HepG2 (cell line): ENCODE data around the gene LMOD1. TPM values are rescaled to one million over a fixed set of nuclear protein-coding genes. Genes with fewer than 3 reads are reported as not detected.

ENCODE experiments used
- DNMT3B ChIP-seq: conservative IDR thresholded peaks from 2 replicates; pipeline ENCODE4 v1.6.1; 2016; ENCODE audit warnings: missing biosample characterization, control low read depth
- ELF4 ChIP-seq: sonication (generic); formaldehyde crosslinking; IDR thresholded peaks from 2 replicates; pipeline ENCODE4 v1.5.0; 2020; ENCODE audit warnings: missing genetic modification reagents, mild to moderate bottlenecking, moderate library complexity, borderline replicate concordance
- GATAD1 ChIP-seq: IDR thresholded peaks from 2 replicates; pipeline ENCODE4 v1.6.1; 2016; ENCODE audit warnings: missing genetic modification reagents, missing compliant biosample characterization
- GLI4 ChIP-seq: sonication (generic); formaldehyde crosslinking; IDR thresholded peaks from 2 replicates; pipeline ENCODE4 v1.5.1; 2020; ENCODE audit warnings: missing genetic modification reagents, mild to moderate bottlenecking, moderate library complexity, borderline replicate concordance
- HES4 ChIP-seq: sonication (generic); formaldehyde crosslinking; IDR thresholded peaks from 2 replicates; pipeline ENCODE4 v1.9.0; 2021; ENCODE audit warnings: mild to moderate bottlenecking, missing genetic modification reagents, borderline replicate concordance
- MEIS2 ChIP-seq: sonication (generic); formaldehyde crosslinking; IDR thresholded peaks from 2 replicates; pipeline ENCODE4 v1.9.0; 2021; ENCODE audit warnings: mild to moderate bottlenecking, missing genetic modification reagents
- ONECUT2 ChIP-seq: sonication (generic); formaldehyde crosslinking; IDR thresholded peaks from 2 replicates; pipeline ENCODE4 v1.4.0; 2020; ENCODE audit warnings: missing genetic modification reagents
- SIN3B ChIP-seq: fragments of 150-350 bp; IDR thresholded peaks from 2 replicates; pipeline ENCODE4 v1.6.1; 2014; ENCODE audit warnings: low read length
- TOE1 ChIP-seq: sonication (generic); formaldehyde crosslinking; IDR thresholded peaks from 2 replicates; pipeline ENCODE4 v1.4.0; 2020; ENCODE audit warnings: mild to moderate bottlenecking, missing genetic modification reagents
- ZBTB25 ChIP-seq: IDR thresholded peaks from 2 replicates; pipeline ENCODE4 v1.6.1; 2018; ENCODE audit warnings: missing genetic modification reagents
- ZFYVE20 ChIP-seq: sonication (generic); formaldehyde crosslinking; IDR thresholded peaks from 2 replicates; pipeline ENCODE4 v1.8.0; 2023; ENCODE audit warnings: low read depth, mild to moderate bottlenecking, moderate library complexity, missing genetic modification reagents, borderline replicate concordance
- ZNF12 ChIP-seq: sonication (generic); formaldehyde crosslinking; IDR thresholded peaks from 2 replicates; pipeline ENCODE4 v1.5.0; 2020; ENCODE audit warnings: missing genetic modification reagents
- ZNF232 ChIP-seq: sonication (generic); formaldehyde crosslinking; IDR thresholded peaks from 2 replicates; pipeline ENCODE4 v1.4.0; 2020; ENCODE audit warnings: missing genetic modification reagents, borderline replicate concordance
- ZNF263 ChIP-seq: sonication (generic); formaldehyde crosslinking; IDR thresholded peaks from 2 replicates; pipeline ENCODE4 v1.4.0; 2020; ENCODE audit warnings: missing genetic modification reagents
- ZNF552 ChIP-seq: sonication (generic); formaldehyde crosslinking; IDR thresholded peaks from 2 replicates; pipeline ENCODE4 v1.9.0; 2022; ENCODE audit warnings: missing genetic modification reagents, mild to moderate bottlenecking, borderline replicate concordance
- ZNF577 ChIP-seq: sonication (generic); formaldehyde crosslinking; IDR thresholded peaks from 2 replicates; pipeline ENCODE4 v1.4.0; 2020; ENCODE audit warnings: mild to moderate bottlenecking, low read depth, missing genetic modification reagents, borderline replicate concordance
- ZNF605 ChIP-seq: sonication (generic); formaldehyde crosslinking; IDR thresholded peaks from 2 replicates; pipeline ENCODE4 v1.8.0; 2022; ENCODE audit warnings: mild to moderate bottlenecking, missing genetic modification reagents
- ZNF768 ChIP-seq: sonication (generic); formaldehyde crosslinking; IDR thresholded peaks from 2 replicates; pipeline ENCODE4 v1.4.0; 2020; ENCODE audit warnings: missing genetic modification reagents
- ZNF775 ChIP-seq: sonication (generic); formaldehyde crosslinking; IDR thresholded peaks from 2 replicates; pipeline ENCODE4 v1.4.0; 2020; ENCODE audit warnings: missing genetic modification reagents, mild to moderate bottlenecking, moderate library complexity, borderline replicate concordance
- polyA plus RNA-seq, 8 experiments: library from polyadenylated mRNA; depleted of rRNA in 3 of 8; stranded (reverse) in 7 of 8; unstranded in 1 of 8; fragments of >200 nt; fragmentation: Illumina TruSeq in 4 of 8; extraction: Trizol in 4 of 8; gene quantifications; 2 replicates each; pipeline versions ENCODE4 v1.2.1 to v1.2.3, GENCODE V29; 2011 to 2016; ENCODE audit warnings: low read depth in 4 of 8, missing spikeins in 1 of 8, mixed read lengths in 1 of 8; ENCODE audit not compliant: insufficient read depth in 1 of 8
- total RNA-seq, 5 experiments: library from RNA; depleted of rRNA; stranded (reverse); fragments of >200 nt; fragmentation: Illumina TruSeq; extraction: Trizol; gene quantifications; 2 replicates each; pipeline ENCODE4 v1.2.3, GENCODE V29; 2016; ENCODE audit warnings: low read depth in 1 of 5
- TF ChIP-seq, protein P1 (sequence below): sonication (generic); formaldehyde crosslinking; conservative IDR thresholded peaks from 2 replicates; pipeline ENCODE4 v1.8.0; 2022; ENCODE audit warnings: low read depth, missing genetic modification reagents
- TF ChIP-seq, protein P2 (sequence below): sonication (generic); formaldehyde crosslinking; IDR thresholded peaks from 2 replicates; pipeline ENCODE4 v1.4.0; 2020; ENCODE audit warnings: missing genetic modification reagents, borderline replicate concordance
- TF ChIP-seq, protein P3 (sequence below): sonication (generic); formaldehyde crosslinking; IDR thresholded peaks from 2 replicates; pipeline ENCODE4 v1.4.0; 2020; ENCODE audit warnings: missing genetic modification reagents, borderline replicate concordance

The LMOD1 gene
- total and polyA plus RNA-seq, 2 of the 13 experiments (the other 11 are each of a cell fraction or from before 2014, with no cell fraction given), result not detected

DNA sequence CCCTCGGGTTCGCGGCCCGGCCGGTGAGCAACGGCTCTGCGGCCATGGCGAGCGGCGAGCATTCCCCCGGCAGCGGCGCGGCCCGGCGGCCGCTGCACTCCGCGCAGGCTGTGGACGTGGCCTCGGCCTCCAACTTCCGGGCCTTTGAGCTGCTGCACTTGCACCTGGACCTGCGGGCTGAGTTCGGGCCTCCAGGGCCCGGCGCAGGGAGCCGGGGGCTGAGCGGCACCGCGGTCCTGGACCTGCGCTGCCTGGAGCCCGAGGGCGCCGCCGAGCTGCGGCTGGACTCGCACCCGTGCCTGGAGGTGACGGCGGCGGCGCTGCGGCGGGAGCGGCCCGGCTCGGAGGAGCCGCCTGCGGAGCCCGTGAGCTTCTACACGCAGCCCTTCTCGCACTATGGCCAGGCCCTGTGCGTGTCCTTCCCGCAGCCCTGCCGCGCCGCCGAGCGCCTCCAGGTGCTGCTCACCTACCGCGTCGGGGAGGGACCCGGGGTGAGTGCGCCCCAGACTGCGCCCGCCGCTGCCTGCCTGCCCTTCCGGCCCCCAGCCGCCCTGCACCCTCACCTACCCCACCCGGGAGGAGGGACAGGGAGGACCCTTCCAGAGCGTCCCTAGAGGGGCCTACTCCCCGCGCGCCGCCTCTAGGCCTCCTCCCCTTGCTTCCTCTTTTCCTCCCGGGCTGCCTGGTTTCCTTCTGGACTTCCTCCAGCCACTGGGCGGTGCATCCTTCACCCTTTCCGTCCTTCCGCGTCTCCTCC, 36.5 kb upstream of the LMOD1 start, which contains the start of gene RNPEP (continued):
- TF ChIP-seq ZBTB25 (no peak), GATAD1 (no peak; the same call in 1 of the 2 replicates), GLI4 (CRISPR knock-in tag) (no peak), TOE1 (CRISPR knock-in tag) (no peak), ZNF768 (CRISPR knock-in tag) (no peak), ONECUT2 (CRISPR knock-in tag) (no peak), ZNF12 (no peak), ZFYVE20 (CRISPR knock-in tag) (0 out of 2 replicates have a peak, but pooled peaks have one; percentile 35), SIN3B (no peak), ZNF775 (CRISPR knock-in tag) (no peak), ZNF577 (CRISPR knock-in tag) (no peak), ZNF605 (CRISPR knock-in tag) (peak; percentile 65; the same call in 1 of the 2 replicates), ELF4 (CRISPR knock-in tag) (no peak), HES4 (CRISPR knock-in tag) (peak; percentile 82), ZNF263 (peak; percentile 99), DNMT3B (CRISPR knock-in tag) (no peak), ZNF232 (no peak), MEIS2 (CRISPR knock-in tag) (peak; percentile 67; the same call in 1 of the 2 replicates), ZNF552 (CRISPR knock-in tag) (no peak)
- TF ChIP-seq, protein P1, sequence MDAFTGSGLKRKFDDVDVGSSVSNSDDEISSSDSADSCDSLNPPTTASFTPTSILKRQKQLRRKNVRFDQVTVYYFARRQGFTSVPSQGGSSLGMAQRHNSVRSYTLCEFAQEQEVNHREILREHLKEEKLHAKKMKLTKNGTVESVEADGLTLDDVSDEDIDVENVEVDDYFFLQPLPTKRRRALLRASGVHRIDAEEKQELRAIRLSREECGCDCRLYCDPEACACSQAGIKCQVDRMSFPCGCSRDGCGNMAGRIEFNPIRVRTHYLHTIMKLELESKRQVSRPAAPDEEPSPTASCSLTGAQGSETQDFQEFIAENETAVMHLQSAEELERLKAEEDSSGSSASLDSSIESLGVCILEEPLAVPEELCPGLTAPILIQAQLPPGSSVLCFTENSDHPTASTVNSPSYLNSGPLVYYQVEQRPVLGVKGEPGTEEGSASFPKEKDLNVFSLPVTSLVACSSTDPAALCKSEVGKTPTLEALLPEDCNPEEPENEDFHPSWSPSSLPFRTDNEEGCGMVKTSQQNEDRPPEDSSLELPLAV (CRISPR knock-in tag), result no peak
- TF ChIP-seq, protein P2, sequence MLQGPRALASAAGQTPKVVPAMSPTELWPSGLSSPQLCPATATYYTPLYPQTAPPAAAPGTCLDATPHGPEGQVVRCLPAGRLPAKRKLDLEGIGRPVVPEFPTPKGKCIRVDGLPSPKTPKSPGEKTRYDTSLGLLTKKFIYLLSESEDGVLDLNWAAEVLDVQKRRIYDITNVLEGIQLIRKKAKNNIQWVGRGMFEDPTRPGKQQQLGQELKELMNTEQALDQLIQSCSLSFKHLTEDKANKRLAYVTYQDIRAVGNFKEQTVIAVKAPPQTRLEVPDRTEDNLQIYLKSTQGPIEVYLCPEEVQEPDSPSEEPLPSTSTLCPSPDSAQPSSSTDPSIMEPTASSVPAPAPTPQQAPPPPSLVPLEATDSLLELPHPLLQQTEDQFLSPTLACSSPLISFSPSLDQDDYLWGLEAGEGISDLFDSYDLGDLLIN (CRISPR knock-in tag), result 0 out of 2 replicates have a peak, but pooled peaks have one; percentile 72
- TF ChIP-seq, protein P3, sequence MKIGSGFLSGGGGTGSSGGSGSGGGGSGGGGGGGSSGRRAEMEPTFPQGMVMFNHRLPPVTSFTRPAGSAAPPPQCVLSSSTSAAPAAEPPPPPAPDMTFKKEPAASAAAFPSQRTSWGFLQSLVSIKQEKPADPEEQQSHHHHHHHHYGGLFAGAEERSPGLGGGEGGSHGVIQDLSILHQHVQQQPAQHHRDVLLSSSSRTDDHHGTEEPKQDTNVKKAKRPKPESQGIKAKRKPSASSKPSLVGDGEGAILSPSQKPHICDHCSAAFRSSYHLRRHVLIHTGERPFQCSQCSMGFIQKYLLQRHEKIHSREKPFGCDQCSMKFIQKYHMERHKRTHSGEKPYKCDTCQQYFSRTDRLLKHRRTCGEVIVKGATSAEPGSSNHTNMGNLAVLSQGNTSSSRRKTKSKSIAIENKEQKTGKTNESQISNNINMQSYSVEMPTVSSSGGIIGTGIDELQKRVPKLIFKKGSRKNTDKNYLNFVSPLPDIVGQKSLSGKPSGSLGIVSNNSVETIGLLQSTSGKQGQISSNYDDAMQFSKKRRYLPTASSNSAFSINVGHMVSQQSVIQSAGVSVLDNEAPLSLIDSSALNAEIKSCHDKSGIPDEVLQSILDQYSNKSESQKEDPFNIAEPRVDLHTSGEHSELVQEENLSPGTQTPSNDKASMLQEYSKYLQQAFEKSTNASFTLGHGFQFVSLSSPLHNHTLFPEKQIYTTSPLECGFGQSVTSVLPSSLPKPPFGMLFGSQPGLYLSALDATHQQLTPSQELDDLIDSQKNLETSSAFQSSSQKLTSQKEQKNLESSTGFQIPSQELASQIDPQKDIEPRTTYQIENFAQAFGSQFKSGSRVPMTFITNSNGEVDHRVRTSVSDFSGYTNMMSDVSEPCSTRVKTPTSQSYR (CRISPR knock-in tag), result no peak; the same call in 1 of the 2 replicates
